ENCODE measurements around the gene MAP2K5. TPM values are rescaled to one million over a fixed set of nuclear protein-coding genes. Genes with fewer than 3 reads are reported as not detected.

Gene MAP2K5
- total RNA-seq, 1 experiment from 2014 or later, result 22.2 TPM

DNA sequence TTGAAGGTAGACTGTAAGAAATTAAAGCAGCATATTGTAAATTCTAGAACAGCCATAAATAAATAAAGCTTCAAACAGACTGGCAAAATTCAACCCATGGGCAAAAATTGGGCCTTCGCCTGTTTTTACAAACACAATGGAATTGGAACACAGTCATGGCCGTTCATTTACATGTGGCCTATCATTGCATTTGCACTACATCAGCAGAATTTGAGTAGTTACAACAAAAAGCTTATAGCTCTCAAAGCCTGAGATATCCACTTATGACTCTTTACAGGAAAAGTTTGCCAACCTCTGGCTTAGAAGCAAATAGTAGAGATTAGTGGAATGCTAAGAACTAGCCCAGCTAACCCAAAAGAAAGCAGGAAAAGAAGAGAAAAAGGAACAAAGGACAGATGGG, 143.2 kb downstream of the MAP2K5 start:
- Mint-ChIP-seq H3K27ac (ENCODE audit: unreplicated experiment) (no peak overlapping the region), H3K4me1 (ENCODE audit: low read depth, unreplicated experiment) (peaks cover 4% of the 10 kb centered on the region), H3K27me3 (ENCODE audit: unreplicated experiment) (no peaks in the 10 kb centered on the region), H3K4me3 (ENCODE audit: low read depth, unreplicated experiment) (no peak overlapping the region), H3K36me3 (ENCODE audit: insufficient read depth, unreplicated experiment) (peaks cover under 1% of the 10 kb centered on the region), H3K9me3 (ENCODE audit: low read depth, unreplicated experiment) (peaks cover 6% of the 10 kb centered on the region)
- CTCF ChIA-PET, result no interaction called here
- intact Hi-C loops (cut with micrococcal nuclease; ENCODE audit: unreplicated experiment), result no loop called here
- DNase-seq, result no peak
- TF ChIP-seq, protein P1, sequence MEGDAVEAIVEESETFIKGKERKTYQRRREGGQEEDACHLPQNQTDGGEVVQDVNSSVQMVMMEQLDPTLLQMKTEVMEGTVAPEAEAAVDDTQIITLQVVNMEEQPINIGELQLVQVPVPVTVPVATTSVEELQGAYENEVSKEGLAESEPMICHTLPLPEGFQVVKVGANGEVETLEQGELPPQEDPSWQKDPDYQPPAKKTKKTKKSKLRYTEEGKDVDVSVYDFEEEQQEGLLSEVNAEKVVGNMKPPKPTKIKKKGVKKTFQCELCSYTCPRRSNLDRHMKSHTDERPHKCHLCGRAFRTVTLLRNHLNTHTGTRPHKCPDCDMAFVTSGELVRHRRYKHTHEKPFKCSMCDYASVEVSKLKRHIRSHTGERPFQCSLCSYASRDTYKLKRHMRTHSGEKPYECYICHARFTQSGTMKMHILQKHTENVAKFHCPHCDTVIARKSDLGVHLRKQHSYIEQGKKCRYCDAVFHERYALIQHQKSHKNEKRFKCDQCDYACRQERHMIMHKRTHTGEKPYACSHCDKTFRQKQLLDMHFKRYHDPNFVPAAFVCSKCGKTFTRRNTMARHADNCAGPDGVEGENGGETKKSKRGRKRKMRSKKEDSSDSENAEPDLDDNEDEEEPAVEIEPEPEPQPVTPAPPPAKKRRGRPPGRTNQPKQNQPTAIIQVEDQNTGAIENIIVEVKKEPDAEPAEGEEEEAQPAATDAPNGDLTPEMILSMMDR (IDR thresholded peaks at IDR 0.05; ENCODE audit: unreplicated experiment), result no peak
- no TSS peak for BruUV-seq (replicated peaks)

DNA sequence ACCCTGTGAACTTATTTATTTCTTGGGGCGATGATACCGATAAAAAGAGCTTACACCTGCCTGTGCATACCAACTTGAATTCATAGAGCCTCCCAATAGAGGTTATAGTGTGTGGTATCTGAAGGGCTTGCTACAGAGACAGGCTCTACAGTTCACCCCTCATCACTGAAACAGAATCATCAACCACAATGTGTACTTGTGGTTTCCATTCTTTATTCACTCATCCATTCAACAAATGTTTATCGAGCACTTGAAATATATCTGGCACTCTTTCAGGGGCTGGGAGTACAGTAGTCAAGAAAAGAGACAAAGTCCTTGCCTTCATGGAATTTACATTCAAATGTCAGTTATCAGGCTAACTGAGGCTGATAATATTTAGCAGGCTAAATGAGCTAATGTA, 148.4 kb downstream of the MAP2K5 start:
- no peaks in the 10 kb centered on the region for H3K27me3 Mint-ChIP-seq (ENCODE audit: unreplicated experiment)
- CTCF ChIA-PET, result no interaction called here
- no TSS peak for BruUV-seq (replicated peaks)
- no peak for DNase-seq
- H3K36me3 Mint-ChIP-seq (ENCODE audit: insufficient read depth, unreplicated experiment), result no peaks in the 10 kb centered on the region
- no peak overlapping the region for H3K4me3 Mint-ChIP-seq (ENCODE audit: low read depth, unreplicated experiment)
- no peak overlapping the region for H3K27ac Mint-ChIP-seq (ENCODE audit: unreplicated experiment)
- intact Hi-C loops (cut with micrococcal nuclease; ENCODE audit: unreplicated experiment), result no loop called here
- TF ChIP-seq, protein P1 (IDR thresholded peaks at IDR 0.05; ENCODE audit: unreplicated experiment), result no peak
- H3K9me3 Mint-ChIP-seq (ENCODE audit: low read depth, unreplicated experiment), result peaks cover under 1% of the 10 kb centered on the region
- no peaks in the 10 kb centered on the region for H3K4me1 Mint-ChIP-seq (ENCODE audit: low read depth, unreplicated experiment)

DNA sequence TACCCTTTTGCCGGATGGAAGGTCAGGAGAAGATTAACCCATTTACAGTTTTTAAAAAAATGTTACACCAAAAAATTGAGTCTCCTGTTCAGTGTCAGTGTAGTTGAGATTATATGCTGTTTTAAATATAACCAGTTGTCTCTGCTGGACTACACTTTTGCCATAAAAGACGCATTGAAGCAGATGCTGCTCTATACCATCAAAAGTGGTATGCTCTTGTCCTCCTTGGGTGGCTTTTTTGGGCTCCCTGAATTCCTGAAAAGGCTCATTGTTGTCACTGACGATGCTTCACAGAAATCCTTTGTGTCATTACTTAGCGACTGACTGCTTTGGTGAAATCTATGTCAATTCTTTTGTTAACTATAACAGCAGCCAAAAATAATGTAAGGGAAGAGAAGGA, 148.9 kb downstream of the MAP2K5 start:
- Mint-ChIP-seq H3K36me3 (ENCODE audit: insufficient read depth, unreplicated experiment) (no peaks in the 10 kb centered on the region), H3K27me3 (ENCODE audit: unreplicated experiment) (no peaks in the 10 kb centered on the region), H3K9me3 (ENCODE audit: low read depth, unreplicated experiment) (no peaks in the 10 kb centered on the region), H3K4me3 (ENCODE audit: low read depth, unreplicated experiment) (no peak overlapping the region), H3K4me1 (ENCODE audit: low read depth, unreplicated experiment) (no peaks in the 10 kb centered on the region), H3K27ac (ENCODE audit: unreplicated experiment) (no peak overlapping the region)
- no TSS peak for BruUV-seq (replicated peaks)
- no peak for DNase-seq
- TF ChIP-seq, protein P1 (IDR thresholded peaks at IDR 0.05; ENCODE audit: unreplicated experiment), result no peak
- CTCF ChIA-PET, result no interaction called here
- intact Hi-C loops (cut with micrococcal nuclease; ENCODE audit: unreplicated experiment), result no loop called here

DNA sequence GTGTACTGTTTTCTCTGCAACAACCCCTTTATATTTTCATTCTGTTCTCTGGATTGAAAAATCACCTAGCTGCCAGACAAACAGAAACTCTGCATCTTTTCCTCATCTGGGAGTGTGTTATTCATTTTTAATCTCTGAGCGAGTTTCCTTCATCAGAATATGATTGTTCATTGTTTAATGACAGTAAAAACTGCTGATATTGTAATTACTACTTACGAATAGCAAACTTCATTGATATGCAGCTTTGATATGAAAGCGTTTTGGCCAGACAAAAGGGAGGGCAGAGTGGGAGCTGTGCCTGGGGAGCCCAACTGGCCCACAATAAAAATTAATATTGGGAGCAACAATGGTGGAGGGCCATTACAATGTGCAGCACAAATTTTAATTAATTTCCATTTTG, 150.1 kb downstream of the MAP2K5 start:
- CTCF ChIA-PET, result no interaction called here
- TF ChIP-seq, protein P1 (IDR thresholded peaks at IDR 0.05; ENCODE audit: unreplicated experiment), result no peak
- no TSS peak for BruUV-seq (replicated peaks)
- H3K4me3 Mint-ChIP-seq (ENCODE audit: low read depth, unreplicated experiment), result no peak overlapping the region
- H3K36me3 Mint-ChIP-seq (ENCODE audit: insufficient read depth, unreplicated experiment), result no peaks in the 10 kb centered on the region
- H3K4me1 Mint-ChIP-seq (ENCODE audit: low read depth, unreplicated experiment), result no peaks in the 10 kb centered on the region
- DNase-seq, result no peak
- H3K27me3 Mint-ChIP-seq (ENCODE audit: unreplicated experiment), result no peaks in the 10 kb centered on the region
- H3K9me3 Mint-ChIP-seq (ENCODE audit: low read depth, unreplicated experiment), result no peaks in the 10 kb centered on the region
- no peak overlapping the region for H3K27ac Mint-ChIP-seq (ENCODE audit: unreplicated experiment)
- intact Hi-C loops (cut with micrococcal nuclease; ENCODE audit: unreplicated experiment), result no loop called here

DNA sequence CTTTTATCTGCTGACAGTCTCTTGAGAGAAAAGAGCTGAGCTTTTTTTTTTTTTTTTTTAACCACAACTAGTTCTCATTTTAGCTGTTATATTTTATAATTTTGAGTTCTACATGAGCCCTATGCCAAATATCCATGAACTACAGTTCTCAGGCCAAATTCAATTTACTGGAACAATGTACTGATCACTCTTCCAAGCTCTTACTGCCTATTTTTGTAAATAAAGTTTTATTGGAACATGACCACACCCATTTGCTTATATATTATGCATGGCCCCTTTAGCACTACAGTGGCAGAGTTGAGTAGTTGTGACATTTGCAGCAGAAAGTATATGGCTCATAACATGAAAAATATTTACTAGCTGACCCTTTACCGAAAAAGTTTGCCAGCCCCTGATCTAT, 153.6 kb downstream of the MAP2K5 start:
- H3K36me3 Mint-ChIP-seq (ENCODE audit: insufficient read depth, unreplicated experiment), result no peaks in the 10 kb centered on the region
- H3K27ac Mint-ChIP-seq (ENCODE audit: unreplicated experiment), result no peak overlapping the region
- no peak overlapping the region for H3K4me3 Mint-ChIP-seq (ENCODE audit: low read depth, unreplicated experiment)
- CTCF ChIA-PET, result no interaction called here
- H3K27me3 Mint-ChIP-seq (ENCODE audit: unreplicated experiment), result no peaks in the 10 kb centered on the region
- no peak for DNase-seq
- H3K9me3 Mint-ChIP-seq (ENCODE audit: low read depth, unreplicated experiment), result no peaks in the 10 kb centered on the region
- intact Hi-C loops (cut with micrococcal nuclease; ENCODE audit: unreplicated experiment), result no loop called here
- H3K4me1 Mint-ChIP-seq (ENCODE audit: low read depth, unreplicated experiment), result no peaks in the 10 kb centered on the region
- BruUV-seq (replicated peaks), result no TSS peak
- TF ChIP-seq, protein P1 (IDR thresholded peaks at IDR 0.05; ENCODE audit: unreplicated experiment), result no peak

All from Calu3 (cell line).